Endothelial cell of umbilical vein (primary cell): ENCODE results near the gene HOXD10. TPM values are rescaled to one million over a fixed set of nuclear protein-coding genes. Genes with fewer than 3 reads are reported as not detected.

Experiments
- BruUV-seq: library from RNA; stranded (reverse); fragments of 400-500 nt; replicated peaks from 2 replicates; lab custom pipeline; 2021; lab: Mats Ljungman, UMichigan
- CTCF ChIA-PET: fragments of 300-600, 350-600 bp; sonication (Branson Sonifier 250); formaldehyde crosslinking; loops from one replicate; lab custom pipeline; 2021; ENCODE audit warnings: antibody characterized with exemption, inconsistent platforms; lab: Charles Lee
- POLR2A ChIA-PET: fragments of 300-600, 350-600 bp; sonication (Branson Sonifier 250); formaldehyde crosslinking; loops from one replicate; lab custom pipeline; 2021; ENCODE audit warnings: antibody characterized with exemption, inconsistent platforms; lab: Charles Lee
- DNase-seq: peaks from one replicate; pipeline ENCODE4 v3.0.0-alpha.2; 2011; ENCODE audit warnings: low read depth, low spot score
- FAIRE-seq: peaks from 2 replicates; lab custom pipeline; 2011; peaks lifted over from hg19 to GRCh38; lab: Jason Lieb, UNC
- H2AFZ ChIP-seq: 2 replicates; pipeline ENCODE4 v1.6.0; 2012; ENCODE audit warnings: low read depth, low read length, control low read depth, inconsistent platforms
- H3K27ac ChIP-seq: 2 replicates; pipeline ENCODE4 v1.5.1; 2011; ENCODE audit warnings: low read depth, mild to moderate bottlenecking, control low read depth, low read length, moderate library complexity; ENCODE audit not compliant: insufficient read depth
- H3K27me3 ChIP-seq, 2 experiments: 2 replicates each; pipeline versions ENCODE4 v1.6.0 to v1.6.1; 2011; ENCODE audit warnings: low read length in 2 of 2, mixed read lengths in 1 of 2; ENCODE audit not compliant: control insufficient read depth in 2 of 2, insufficient read depth in 2 of 2
- H3K36me3 ChIP-seq, 2 experiments: 2 replicates in 1 of 2; 3 replicates in 1 of 2; pipeline ENCODE4 v1.5.1; 2011; ENCODE audit warnings: low read length in 2 of 2, mild to moderate bottlenecking in 1 of 2, moderate library complexity in 1 of 2; ENCODE audit not compliant: control insufficient read depth in 2 of 2, insufficient read depth in 2 of 2; ENCODE audit errors: extremely low read depth in 1 of 2
- H3K4me1 ChIP-seq: 3 replicates; pipeline ENCODE4 v1.5.1; 2011; ENCODE audit warnings: mild to moderate bottlenecking, low read length; ENCODE audit not compliant: control insufficient read depth, insufficient read depth; ENCODE audit errors: extremely low read depth
- H3K4me2 ChIP-seq: 2 replicates; pipeline ENCODE4 v1.6.1; 2011; ENCODE audit warnings: low read length, control low read depth, mixed read lengths; ENCODE audit not compliant: insufficient read depth
- H3K4me3 ChIP-seq, 3 experiments: fragments of 200-600 bp in 1 of 3; sonication (generic), shearing (Covaris generic) in 1 of 3; replicated peaks in 1 of 3; 2 replicates each; pipeline ENCODE4 v1.5.1; 2011 to 2016; ENCODE audit warnings: control low read depth in 3 of 3, low read length in 3 of 3, mild to moderate bottlenecking in 2 of 3, inconsistent platforms in 1 of 3, low read depth in 1 of 3, moderate library complexity in 1 of 3; ENCODE audit not compliant: insufficient read depth in 1 of 3
- H3K79me2 ChIP-seq: 2 replicates; pipeline ENCODE4 v1.6.0; 2012; ENCODE audit warnings: low read length, inconsistent platforms; ENCODE audit not compliant: control insufficient read depth, insufficient read depth
- H3K9ac ChIP-seq: replicated peaks from 2 replicates; pipeline ENCODE3; 2011; ENCODE audit warnings: low read length, control low read depth; ENCODE audit not compliant: insufficient read depth; ENCODE audit errors: extremely low read depth
- H3K9me1 ChIP-seq: replicated peaks from 3 replicates; pipeline ENCODE4 v1.6.0; 2011; ENCODE audit warnings: mild to moderate bottlenecking, low read length; ENCODE audit not compliant: control insufficient read depth, insufficient read depth; ENCODE audit errors: extremely low read depth
- H3K9me3 ChIP-seq: replicated peaks from 2 replicates; pipeline ENCODE4 v1.5.1; 2012; ENCODE audit warnings: low read length, inconsistent platforms; ENCODE audit not compliant: control insufficient read depth, insufficient read depth
- H4K20me1 ChIP-seq: replicated peaks from 2 replicates; pipeline ENCODE3; 2011; ENCODE audit warnings: mild to moderate bottlenecking, low read length; ENCODE audit not compliant: control insufficient read depth, insufficient read depth; ENCODE audit errors: extremely low read depth
- CTCF ChIP-seq, 2 donors: IDR thresholded peaks; 1 replicate in 1 of 2; 2 replicates in 1 of 2; pipeline ENCODE4 v1.5.1; 2011; ENCODE audit warnings: low read length in 2 of 2, mild to moderate bottlenecking in 2 of 2, moderate library complexity in 2 of 2, control low read depth in 1 of 2, inconsistent platforms in 1 of 2, low read depth in 1 of 2; ENCODE audit not compliant: insufficient read depth in 1 of 2; ENCODE audit errors: extremely low read depth in 1 of 2
- EZH2 ChIP-seq: IDR thresholded peaks from 2 replicates; pipeline ENCODE4 v1.6.1; 2012; ENCODE audit warnings: borderline replicate concordance, low read depth, mild to moderate bottlenecking, moderate library complexity, low read length, inconsistent platforms; ENCODE audit not compliant: severe bottlenecking
- FOS ChIP-seq: IDR thresholded peaks from 2 replicates; pipeline ENCODE4 v1.6.1; 2011; ENCODE audit warnings: mild to moderate bottlenecking, low read length, moderate library complexity, borderline replicate concordance; ENCODE audit not compliant: insufficient read depth
- MYC ChIP-seq: IDR thresholded peaks from one replicate; pipeline ENCODE4 v1.6.1; 2011; ENCODE audit warnings: mild to moderate bottlenecking, low read depth, low read length
- dilution Hi-C: fragments of 300-500 bp; cut with MboI; formaldehyde crosslinking; loops from one replicate; pipeline ENCODE4 v1.15.0; 2019; ENCODE audit warnings: low sequenced_read_pairs; ENCODE audit not compliant: extremely low pct_ligation_motif_present
- intact Hi-C: fragments of 100-400 bp; cut with micrococcal nuclease; formaldehyde crosslinking; loops from one replicate; pipeline ENCODE4 v1.10.0; 2022
- polyA plus RNA-seq, 4 experiments: library from polyadenylated mRNA; depleted of rRNA in 3 of 4; stranded (reverse) in 3 of 4; unstranded in 1 of 4; fragments of >200 nt; gene quantifications; 2 replicates each; pipeline versions ENCODE4 v1.2.1 to v1.2.3, GENCODE V29; 2011 to 2012; ENCODE audit warnings: missing spikeins in 1 of 4
- total RNA-seq: library from RNA; stranded (reverse); gene quantifications from 2 replicates; pipeline ENCODE4 v1.2.3, GENCODE V29; 2021

Gene HOXD10
- total and polyA plus RNA-seq, 2 donors (not counting 3 experiments of a cell fraction or from before 2014, with no cell fraction given): not detected

- BruUV-seq: no TSS peak
- peaks cover 74 to 91% of the 10 kb centered on the region in 2 experiments for H3K27me3 ChIP-seq
- intact Hi-C loops (no loop called here), dilution Hi-C loops (no loop called here)
- DNase-seq (no peak), FAIRE-seq (no peak)
- H3K4me3 ChIP-seq: no peak overlapping the region
- peaks cover 11% of the 10 kb centered on the region for H3K4me1 ChIP-seq
- no peak overlapping the region for H2AFZ ChIP-seq
- TF ChIP-seq MYC: no peak
- TF ChIP-seq EZH2: peak; percentile 84
- no peaks in the 10 kb centered on the region for H3K9me1 ChIP-seq
- H3K9ac ChIP-seq: no peak overlapping the region
- POLR2A ChIA-PET: interaction anchor here (0.5 kb wide), 1 partner anchor 230 kb away, joined by 3 read pairs; no protein-coding TSS in a partner anchor
- no peak overlapping the region for H3K4me2 ChIP-seq
- H3K27ac ChIP-seq: no peak overlapping the region
- H3K9me3 ChIP-seq: no peaks in the 10 kb centered on the region
- CTCF ChIA-PET: interaction anchor here (1.0 to 2.2 kb wide), 11 partner anchors 9 to 1031 kb away, joined by 4 to 16 read pairs (median 5); no protein-coding TSS in a partner anchor
- no peaks in the 10 kb centered on the region for H4K20me1 ChIP-seq
- H3K36me3 ChIP-seq: no peaks in the 10 kb centered on the region
- no peaks in the 10 kb centered on the region for H3K79me2 ChIP-seq
Observed at GRCh38 chr2:176117823-176118371, 1.3 kb downstream of the HOXD10 start.

- TF ChIP-seq FOS (no peak), CTCF (IDR thresholded peaks at IDR 0.05; ENCODE audit: extremely low read depth in 1 of 2, insufficient read depth in 1 of 2, low read depth in 1 of 2, low read length in 2 of 2) (peak; percentile 60 to 67)
- peaks cover 15% of the 10 kb centered on the region for H3K4me1 ChIP-seq
- dilution Hi-C loops: no loop called here
- no peaks in the 10 kb centered on the region for H3K36me3 ChIP-seq
- no peak overlapping the region for H2AFZ ChIP-seq
- H3K9me1 ChIP-seq: no peaks in the 10 kb centered on the region
- DNase-seq (peak; percentile 43), FAIRE-seq (peak; percentile 70)
- H3K27ac ChIP-seq: no peak overlapping the region
- POLR2A ChIA-PET: no interaction called here
- no TSS peak for BruUV-seq
- no peak overlapping the region for H3K4me3 ChIP-seq
- no peaks in the 10 kb centered on the region for H3K9me3 ChIP-seq
- H3K79me2 ChIP-seq: no peaks in the 10 kb centered on the region
- peaks cover 68 to 86% of the 10 kb centered on the region in 2 experiments for H3K27me3 ChIP-seq
- no peak overlapping the region for H3K9ac ChIP-seq
- CTCF ChIA-PET: no interaction called here
- H3K4me2 ChIP-seq: peak overlapping the region; percentile 31
- no peaks in the 10 kb centered on the region for H4K20me1 ChIP-seq
- intact Hi-C loops: no loop called here
Observed at GRCh38 chr2:176118601-176119339, 2.2 kb downstream of the HOXD10 start.
